ENCODE measurements around the gene TEX13D.

DNA sequence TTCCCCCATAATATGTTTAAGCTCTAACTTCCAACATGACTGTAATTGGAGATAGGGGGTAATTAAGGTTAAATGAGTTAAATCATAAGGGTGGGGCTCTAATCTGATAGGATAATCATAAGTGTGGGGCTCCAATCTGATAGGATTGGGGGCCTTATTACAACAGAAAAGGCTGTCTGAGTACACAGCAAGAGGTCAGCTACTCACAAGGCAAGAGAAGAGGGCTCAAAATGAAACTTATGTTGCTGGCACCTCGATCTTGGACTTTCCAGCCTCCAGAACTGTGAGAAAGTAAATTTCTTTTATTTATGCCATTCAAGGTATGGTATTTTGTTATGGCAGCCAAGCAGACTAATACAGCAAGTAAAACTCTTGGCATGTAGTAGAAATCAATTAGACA, 30.3 kb downstream of the TEX13D start:
- TF ChIP-seq, protein P1, sequence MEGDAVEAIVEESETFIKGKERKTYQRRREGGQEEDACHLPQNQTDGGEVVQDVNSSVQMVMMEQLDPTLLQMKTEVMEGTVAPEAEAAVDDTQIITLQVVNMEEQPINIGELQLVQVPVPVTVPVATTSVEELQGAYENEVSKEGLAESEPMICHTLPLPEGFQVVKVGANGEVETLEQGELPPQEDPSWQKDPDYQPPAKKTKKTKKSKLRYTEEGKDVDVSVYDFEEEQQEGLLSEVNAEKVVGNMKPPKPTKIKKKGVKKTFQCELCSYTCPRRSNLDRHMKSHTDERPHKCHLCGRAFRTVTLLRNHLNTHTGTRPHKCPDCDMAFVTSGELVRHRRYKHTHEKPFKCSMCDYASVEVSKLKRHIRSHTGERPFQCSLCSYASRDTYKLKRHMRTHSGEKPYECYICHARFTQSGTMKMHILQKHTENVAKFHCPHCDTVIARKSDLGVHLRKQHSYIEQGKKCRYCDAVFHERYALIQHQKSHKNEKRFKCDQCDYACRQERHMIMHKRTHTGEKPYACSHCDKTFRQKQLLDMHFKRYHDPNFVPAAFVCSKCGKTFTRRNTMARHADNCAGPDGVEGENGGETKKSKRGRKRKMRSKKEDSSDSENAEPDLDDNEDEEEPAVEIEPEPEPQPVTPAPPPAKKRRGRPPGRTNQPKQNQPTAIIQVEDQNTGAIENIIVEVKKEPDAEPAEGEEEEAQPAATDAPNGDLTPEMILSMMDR (IDR thresholded peaks at IDR 0.05), result no peak
- no peak for TF ChIP-seq POLR2A (IDR thresholded peaks at IDR 0.05)
- TF ChIP-seq EP300 (IDR thresholded peaks at IDR 0.05; ENCODE audit: low read depth), result no peak
- TF ChIP-seq POLR2AphosphoS5 (IDR thresholded peaks at IDR 0.05), result no peak
